ENCODE measurements around the gene OR6B1.

Gene OR6B1

DNA sequence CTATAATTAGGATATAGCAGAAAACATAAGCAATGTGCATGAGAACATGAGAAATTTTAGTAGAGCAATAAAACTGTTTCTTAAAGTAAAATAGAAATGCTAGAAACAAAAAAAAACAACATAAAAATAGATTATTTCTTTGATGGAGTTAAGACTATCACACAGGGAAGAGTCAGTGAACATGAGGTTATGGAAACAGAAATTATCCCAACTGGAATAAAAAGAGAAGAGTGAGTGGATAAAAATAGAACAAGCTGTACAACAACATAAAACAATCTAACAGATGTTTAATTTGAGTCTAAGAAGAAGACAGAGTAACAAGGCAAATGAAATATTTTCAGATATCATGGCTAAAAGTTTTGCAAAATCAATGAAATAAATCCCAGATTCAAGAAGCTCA, 7.5 kb upstream of the OR6B1 start:
- no peaks in the 10 kb centered on the region for H3K9me3 ChIP-seq (replicated peaks; ENCODE audit: insufficient read depth, low read length)
- DNase-seq, result no peak
- no peak overlapping the region for H3K4me3 ChIP-seq (ENCODE audit: low read length)
- H3K27me3 ChIP-seq (replicated peaks; ENCODE audit: insufficient read depth, low read length), result no peaks in the 10 kb centered on the region
- no peak overlapping the region for H3K4me2 ChIP-seq (ENCODE audit: low read depth, low read length)
- H3K36me3 ChIP-seq (replicated peaks; ENCODE audit: insufficient read depth, low read length), result no peaks in the 10 kb centered on the region
- H3K4me1 ChIP-seq (ENCODE audit: low read length), result no peaks in the 10 kb centered on the region
- H3F3A ChIP-seq (ENCODE audit: insufficient read depth, low read length), result no peaks in the 10 kb centered on the region
- no peaks in the 10 kb centered on the region for H3K79me2 ChIP-seq (ENCODE audit: low read length)
- H2AFZ ChIP-seq (ENCODE audit: low read length), result no peak overlapping the region
- no peaks in the 10 kb centered on the region for H4K20me1 ChIP-seq (ENCODE audit: insufficient read depth, low read length)
- TF ChIP-seq, protein P1, sequence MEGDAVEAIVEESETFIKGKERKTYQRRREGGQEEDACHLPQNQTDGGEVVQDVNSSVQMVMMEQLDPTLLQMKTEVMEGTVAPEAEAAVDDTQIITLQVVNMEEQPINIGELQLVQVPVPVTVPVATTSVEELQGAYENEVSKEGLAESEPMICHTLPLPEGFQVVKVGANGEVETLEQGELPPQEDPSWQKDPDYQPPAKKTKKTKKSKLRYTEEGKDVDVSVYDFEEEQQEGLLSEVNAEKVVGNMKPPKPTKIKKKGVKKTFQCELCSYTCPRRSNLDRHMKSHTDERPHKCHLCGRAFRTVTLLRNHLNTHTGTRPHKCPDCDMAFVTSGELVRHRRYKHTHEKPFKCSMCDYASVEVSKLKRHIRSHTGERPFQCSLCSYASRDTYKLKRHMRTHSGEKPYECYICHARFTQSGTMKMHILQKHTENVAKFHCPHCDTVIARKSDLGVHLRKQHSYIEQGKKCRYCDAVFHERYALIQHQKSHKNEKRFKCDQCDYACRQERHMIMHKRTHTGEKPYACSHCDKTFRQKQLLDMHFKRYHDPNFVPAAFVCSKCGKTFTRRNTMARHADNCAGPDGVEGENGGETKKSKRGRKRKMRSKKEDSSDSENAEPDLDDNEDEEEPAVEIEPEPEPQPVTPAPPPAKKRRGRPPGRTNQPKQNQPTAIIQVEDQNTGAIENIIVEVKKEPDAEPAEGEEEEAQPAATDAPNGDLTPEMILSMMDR (IDR thresholded peaks at IDR 0.05; ENCODE audit: low read length), result no peak
- TF ChIP-seq EZH2phosphoT487 (IDR thresholded peaks at IDR 0.05; ENCODE audit: low read length), result no peak
- no peak for TF ChIP-seq EZH2 (optimal IDR thresholded peaks at IDR 0.05; ENCODE audit: low read depth, low read length)
- no peaks in the 10 kb centered on the region for H3K9me2 ChIP-seq (replicated peaks; ENCODE audit: insufficient read depth, low read length)
- H3K9ac ChIP-seq (ENCODE audit: low read length), result no peak overlapping the region
- H3K27ac ChIP-seq (ENCODE audit: low read length), result no peak overlapping the region

GRCh38 chr7:143993924-143994323, 6.2 kb upstream of the OR6B1 start:
- Histone ChIP-seq H3K27ac (ENCODE audit: low read length) (no peak overlapping the region), H3K4me1 (ENCODE audit: low read length) (no peaks in the 10 kb centered on the region), H3K9ac (ENCODE audit: low read length) (no peak overlapping the region), H3K9me3 (replicated peaks; ENCODE audit: insufficient read depth, low read length) (no peaks in the 10 kb centered on the region), H3K9me2 (replicated peaks; ENCODE audit: insufficient read depth, low read length) (no peaks in the 10 kb centered on the region), H3K4me2 (ENCODE audit: low read depth, low read length) (no peak overlapping the region), H3F3A (ENCODE audit: insufficient read depth, low read length) (no peaks in the 10 kb centered on the region), H3K79me2 (ENCODE audit: low read length) (no peaks in the 10 kb centered on the region), H3K36me3 (replicated peaks; ENCODE audit: insufficient read depth, low read length) (no peaks in the 10 kb centered on the region), H2AFZ (ENCODE audit: low read length) (no peak overlapping the region), H3K4me3 (ENCODE audit: low read length) (no peak overlapping the region), H3K27me3 (replicated peaks; ENCODE audit: insufficient read depth, low read length) (no peaks in the 10 kb centered on the region), H4K20me1 (ENCODE audit: insufficient read depth, low read length) (no peaks in the 10 kb centered on the region)
- TF ChIP-seq, protein P1 (IDR thresholded peaks at IDR 0.05; ENCODE audit: low read length), result no peak
- TF ChIP-seq EZH2 (optimal IDR thresholded peaks at IDR 0.05; ENCODE audit: low read depth, low read length) (no peak), EZH2phosphoT487 (IDR thresholded peaks at IDR 0.05; ENCODE audit: low read length) (no peak)
- no peak for DNase-seq

- DNase-seq, result no peak
- Histone ChIP-seq H3K36me3 (replicated peaks; ENCODE audit: insufficient read depth, low read length) (no peaks in the 10 kb centered on the region), H3K9me2 (replicated peaks; ENCODE audit: insufficient read depth, low read length) (no peaks in the 10 kb centered on the region), H4K20me1 (ENCODE audit: insufficient read depth, low read length) (no peaks in the 10 kb centered on the region), H3K4me3 (ENCODE audit: low read length) (no peak overlapping the region), H3K4me2 (ENCODE audit: low read depth, low read length) (no peak overlapping the region), H2AFZ (ENCODE audit: low read length) (no peak overlapping the region), H3K4me1 (ENCODE audit: low read length) (no peaks in the 10 kb centered on the region), H3K27me3 (replicated peaks; ENCODE audit: insufficient read depth, low read length) (no peaks in the 10 kb centered on the region), H3K27ac (ENCODE audit: low read length) (no peak overlapping the region), H3K9ac (ENCODE audit: low read length) (no peak overlapping the region), H3F3A (ENCODE audit: insufficient read depth, low read length) (no peaks in the 10 kb centered on the region), H3K79me2 (ENCODE audit: low read length) (no peaks in the 10 kb centered on the region), H3K9me3 (replicated peaks; ENCODE audit: insufficient read depth, low read length) (no peaks in the 10 kb centered on the region)
- TF ChIP-seq EZH2phosphoT487 (IDR thresholded peaks at IDR 0.05; ENCODE audit: low read length), result no peak
- TF ChIP-seq, protein P1 (IDR thresholded peaks at IDR 0.05; ENCODE audit: low read length), result no peak
Observed at GRCh38 chr7:144001543-144001942, 1.4 kb downstream of the OR6B1 start.

Data from MM.1S (cell line).